Panc1 (cell line): Measurements from ENCODE around the gene FBXO42. TPM values are rescaled to one million over a fixed set of nuclear protein-coding genes. Genes with fewer than 3 reads are reported as not detected.

Experiments used
- ATAC-seq: fragments of 200-7000 bp; cut with Tn5 transposase; 2 replicates; pipeline ENCODE4 v1.9.1; 2020; ENCODE audit warnings: mild to moderate bottlenecking, moderate library complexity
- BruUV-seq: library from RNA; stranded (reverse); fragments of 400-500 nt; replicated peaks from 2 replicates; lab custom pipeline; 2021; lab: Mats Ljungman, UMichigan
- CTCF ChIA-PET: fragments of 300-600 bp; sonication (Branson Sonifier 250); formaldehyde crosslinking; loops from one replicate; lab custom pipeline; 2022; ENCODE audit warnings: antibody characterized with exemption; lab: Charles Lee
- POLR2A ChIA-PET: fragments of 300-600 bp; sonication (Branson Sonifier 250); formaldehyde crosslinking; loops from one replicate; lab custom pipeline; 2022; ENCODE audit warnings: antibody characterized with exemption; lab: Charles Lee
- DNase-seq: peaks from one replicate; pipeline ENCODE4 v3.0.0-alpha.2; 2010; ENCODE audit warnings: low read depth, low spot score
- H3K27ac ChIP-seq: 2 replicates; pipeline ENCODE4 v1.5.1; 2011; ENCODE audit warnings: mild to moderate bottlenecking, low read length, inconsistent platforms
- H3K27me3 ChIP-seq: fragments of 200-500 bp; sonication (Bioruptor generic); 2 replicates; pipeline ENCODE4 v1.6.0; 2014; ENCODE audit warnings: low read length, inconsistent platforms; ENCODE audit not compliant: control insufficient read depth, insufficient read depth
- H3K36me3 ChIP-seq: fragments of 200-500 bp; sonication (Bioruptor generic); 2 replicates; pipeline ENCODE4 v1.5.1; 2014; ENCODE audit warnings: inconsistent platforms, mild to moderate bottlenecking, low read length, moderate library complexity; ENCODE audit not compliant: control insufficient read depth, insufficient read depth
- H3K4me1 ChIP-seq: 2 replicates; pipeline ENCODE4 v1.5.1; 2011; ENCODE audit warnings: inconsistent platforms, mild to moderate bottlenecking, low read length, moderate library complexity; ENCODE audit not compliant: control insufficient read depth, insufficient read depth
- H3K4me3 ChIP-seq, 2 experiments: 2 replicates each; pipeline ENCODE4 v1.5.1; 2011 to 2012; ENCODE audit warnings: low read depth in 2 of 2, low read length in 2 of 2, mild to moderate bottlenecking in 2 of 2, inconsistent platforms in 1 of 2, moderate library complexity in 1 of 2
- H3K9me3 ChIP-seq: fragments of 200-500 bp; sonication (Bioruptor generic); 2 replicates; pipeline ENCODE4 v1.5.1; 2014; ENCODE audit warnings: low read depth, mild to moderate bottlenecking, inconsistent platforms, low read length, moderate library complexity; ENCODE audit not compliant: control insufficient read depth, insufficient read depth
- CTCF ChIP-seq: fragments of 450-650 bp; IDR thresholded peaks from 2 replicates; pipeline ENCODE4 v1.5.1; 2017; ENCODE audit warnings: mild to moderate bottlenecking
- POLR2AphosphoS5 ChIP-seq: IDR thresholded peaks from 2 replicates; pipeline ENCODE4 v1.6.1; 2012; ENCODE audit warnings: mild to moderate bottlenecking, low read depth, low read length, moderate library complexity
- REST ChIP-seq, 2 experiments: IDR thresholded peaks; 2 replicates each; pipeline ENCODE4 v1.6.1; 2011 to 2012; ENCODE audit warnings: low read depth in 2 of 2, control low read depth in 1 of 2, low read length in 1 of 2, mild to moderate bottlenecking in 1 of 2, moderate library complexity in 1 of 2; ENCODE audit not compliant: insufficient read depth in 1 of 2
- SIN3A ChIP-seq: IDR thresholded peaks from 2 replicates; pipeline ENCODE4 v1.6.1; 2012; ENCODE audit warnings: low read depth, mild to moderate bottlenecking, low read length, moderate library complexity, borderline replicate concordance; ENCODE audit not compliant: insufficient read depth
- TCF7L2 ChIP-seq: IDR thresholded peaks from 2 replicates; pipeline ENCODE4 v1.6.1; 2011; ENCODE audit warnings: mild to moderate bottlenecking, low read depth, low read length, inconsistent platforms
- in situ Hi-C: cut with HindIII; loops from 2 replicates; pipeline ENCODE4 v1.10.0; 2016; ENCODE audit warnings: low sequenced_read_pairs, low pct_unique_long_range_greater_than_20kb
- intact Hi-C: fragments of 100-400 bp; cut with micrococcal nuclease; formaldehyde crosslinking; loops from one replicate; pipeline ENCODE4 v1.10.0; 2022; ENCODE audit not compliant: unreplicated experiment
- total RNA-seq: library from RNA; stranded (reverse); gene quantifications from one replicate; pipeline ENCODE4 v1.2.1, GENCODE V29; 2021; ENCODE audit not compliant: unreplicated experiment

The FBXO42 gene
- total RNA-seq, 1 experiment from 2014 or later: 25.7 TPM

DNA sequence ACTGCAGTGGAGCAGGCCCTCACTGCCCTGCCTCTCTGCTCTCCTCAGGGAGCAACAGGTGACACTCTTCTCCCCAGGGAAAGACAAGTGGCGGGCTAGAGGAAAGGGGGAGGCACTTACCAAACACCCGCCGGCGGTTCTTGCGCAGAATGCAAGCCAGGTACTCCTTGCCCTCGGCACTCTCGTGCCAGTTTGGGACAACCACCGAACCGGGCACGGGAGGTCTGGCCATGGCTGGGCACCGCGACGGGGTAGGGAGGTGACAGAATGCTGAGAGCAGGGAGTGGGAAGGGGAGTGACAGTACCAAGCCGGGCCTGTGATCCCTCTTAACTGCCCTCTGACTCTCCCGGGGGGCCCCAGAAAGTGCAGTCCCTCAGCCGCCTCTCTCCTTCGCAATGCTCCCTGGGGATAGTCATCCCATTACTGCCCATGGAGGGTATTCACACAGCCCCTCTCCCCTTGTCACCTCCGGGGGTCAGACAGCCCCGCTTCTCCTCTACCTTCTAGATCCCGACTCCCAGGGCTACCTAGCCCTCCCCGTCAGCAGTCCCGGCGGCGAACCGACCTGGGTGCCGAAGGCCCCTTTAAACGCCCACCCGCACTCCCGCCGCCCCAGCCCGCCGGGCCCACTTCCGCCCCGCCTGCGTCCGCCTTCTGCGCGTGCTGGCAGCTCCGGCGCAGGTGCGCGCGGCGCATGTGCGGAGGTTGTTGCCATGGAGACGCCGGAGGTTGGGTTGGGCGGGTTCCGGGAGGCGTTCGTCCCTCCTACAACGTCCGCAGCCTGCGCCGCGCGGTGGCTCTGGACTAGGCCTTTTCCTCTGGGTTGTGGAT is 115.6 kb downstream of the FBXO42 start, which contains the start of gene CPLANE2:
Gene CPLANE2 (minus strand): TSS at position 673 of the 832 bp plus-strand sequence. CDS start 441 bp downstream, at position 232.
- intact Hi-C loops (no loop called here), in situ Hi-C loops (no loop called here)
- CTCF ChIA-PET: interaction anchor here (1.0 kb wide), 1 partner anchor 91 kb away, joined by 3 read pairs; no protein-coding TSS in a partner anchor
- peaks cover 13% of the 10 kb centered on the region for H3K4me1 ChIP-seq
- peak; percentile 85 for TF ChIP-seq POLR2AphosphoS5
- no peak for TF ChIP-seq REST (IDR thresholded peaks at IDR 0.05; ENCODE audit: insufficient read depth in 1 of 2, low read depth in 2 of 2, low read length in 1 of 2)
- H3K9me3 ChIP-seq: no peaks in the 10 kb centered on the region
- no peaks in the 10 kb centered on the region for H3K27me3 ChIP-seq
- H3K36me3 ChIP-seq: no peaks in the 10 kb centered on the region
- ATAC-seq (peak; percentile 95), DNase-seq (no peak)
- TSS peak; percentile 80 for BruUV-seq
- peak within 1 kb of the TSS; percentile 66 to 96 for H3K4me3 ChIP-seq
- POLR2A ChIA-PET: interaction anchor here (0.7 kb wide), 1 partner anchor 116 kb away, joined by 4 read pairs; no protein-coding TSS in a partner anchor
- H3K27ac ChIP-seq: peak within 1 kb of the TSS; percentile 96

- in situ Hi-C loops: no loop called here
Measured at GRCh38 chr1:16235944-16236510, 116.3 kb downstream of the FBXO42 start.

More at GRCh38 chr1:16235944-16236510, 116.3 kb downstream of the FBXO42 start:
- Histone ChIP-seq H3K9me3 (no peaks in the 10 kb centered on the region), H3K27ac (peak overlapping the region; percentile 96), H3K36me3 (no peaks in the 10 kb centered on the region), H3K27me3 (no peaks in the 10 kb centered on the region), H3K4me1 (peaks cover 13% of the 10 kb centered on the region), H3K4me3 (peak overlapping the region; percentile 66 to 96)
- ATAC-seq (peak; percentile 79), DNase-seq (no peak)
- TF ChIP-seq SIN3A: no peak
- no peak for TF ChIP-seq CTCF
- no peak for TF ChIP-seq POLR2AphosphoS5
- no peak for TF ChIP-seq TCF7L2
- TF ChIP-seq REST (IDR thresholded peaks at IDR 0.05; ENCODE audit: insufficient read depth in 1 of 2, low read depth in 2 of 2, low read length in 1 of 2): no peak
- intact Hi-C loops: no loop called here
- CTCF ChIA-PET: interaction anchor here (0.5 kb wide), 1 partner anchor 73 kb away, joined by 12 read pairs; no protein-coding TSS in a partner anchor
- BruUV-seq: no TSS peak
- POLR2A ChIA-PET: no interaction called here
